ENCODE data around the gene ARHGAP22. TPM values are rescaled to one million over a fixed set of nuclear protein-coding genes. Genes with fewer than 3 reads are reported as not detected.

Gene ARHGAP22
- total RNA-seq, 1 donor from 2014 or later, result 1.2 TPM

GRCh38 chr10:48501226-48501625 lies 103.6 kb downstream of the ARHGAP22 start:
- Mint-ChIP-seq H3K4me1 (ENCODE audit: low read depth) (no peaks in the 10 kb centered on the region), H3K27me3 (ENCODE audit: insufficient read depth) (no peaks in the 10 kb centered on the region), H3K4me3 (no peak overlapping the region), H3K27ac (no peak overlapping the region), H3K9me3 (no peaks in the 10 kb centered on the region), H3K36me3 (ENCODE audit: low read depth) (no peaks in the 10 kb centered on the region)
- no peak for DNase-seq (ENCODE audit: low spot score)
- intact Hi-C loops (cut with micrococcal nuclease), result no loop called here

- H3K36me3 Mint-ChIP-seq (ENCODE audit: low read depth), result no peaks in the 10 kb centered on the region
- no peaks in the 10 kb centered on the region for H3K9me3 Mint-ChIP-seq
- intact Hi-C loops (cut with micrococcal nuclease), result no loop called here
- no peak overlapping the region for H3K4me3 Mint-ChIP-seq
- H3K27me3 Mint-ChIP-seq (ENCODE audit: insufficient read depth), result no peaks in the 10 kb centered on the region
- no peak for DNase-seq (ENCODE audit: low spot score)
- no peaks in the 10 kb centered on the region for H3K4me1 Mint-ChIP-seq (ENCODE audit: low read depth)
- no peak overlapping the region for H3K27ac Mint-ChIP-seq
Observed at GRCh38 chr10:48500771-48501170, 104.1 kb downstream of the ARHGAP22 start.

GRCh38 chr10:48498940-48499510 lies 105.8 kb downstream of the ARHGAP22 start:
- DNase-seq (ENCODE audit: low spot score), result no peak
- no peaks in the 10 kb centered on the region for H3K27me3 Mint-ChIP-seq (ENCODE audit: insufficient read depth)
- no peaks in the 10 kb centered on the region for H3K9me3 Mint-ChIP-seq
- intact Hi-C loops (cut with micrococcal nuclease), result no loop called here
- H3K4me3 Mint-ChIP-seq, result no peak overlapping the region
- H3K36me3 Mint-ChIP-seq (ENCODE audit: low read depth), result no peaks in the 10 kb centered on the region
- H3K27ac Mint-ChIP-seq, result no peak overlapping the region
- peaks cover 9% of the 10 kb centered on the region for H3K4me1 Mint-ChIP-seq (ENCODE audit: low read depth)

- Mint-ChIP-seq H3K27ac (no peak overlapping the region), H3K4me3 (no peak overlapping the region), H3K36me3 (ENCODE audit: low read depth) (no peaks in the 10 kb centered on the region), H3K27me3 (ENCODE audit: insufficient read depth) (no peaks in the 10 kb centered on the region), H3K9me3 (no peaks in the 10 kb centered on the region), H3K4me1 (ENCODE audit: low read depth) (peaks cover 9% of the 10 kb centered on the region)
- intact Hi-C loops (cut with micrococcal nuclease), result no loop called here
- DNase-seq (ENCODE audit: low spot score), result no peak
Observed at GRCh38 chr10:48497780-48498770, 106.8 kb downstream of the ARHGAP22 start.

GRCh38 chr10:48496831-48497779 lies 107.8 kb downstream of the ARHGAP22 start:
- peaks cover 9% of the 10 kb centered on the region for H3K4me1 Mint-ChIP-seq (ENCODE audit: low read depth)
- H3K27ac Mint-ChIP-seq, result no peak overlapping the region
- intact Hi-C loops (cut with micrococcal nuclease), result no loop called here
- DNase-seq (ENCODE audit: low spot score), result no peak
- no peak overlapping the region for H3K4me3 Mint-ChIP-seq
- H3K36me3 Mint-ChIP-seq (ENCODE audit: low read depth), result no peaks in the 10 kb centered on the region
- H3K27me3 Mint-ChIP-seq (ENCODE audit: insufficient read depth), result no peaks in the 10 kb centered on the region
- no peaks in the 10 kb centered on the region for H3K9me3 Mint-ChIP-seq

- Mint-ChIP-seq H3K4me3 (no peak overlapping the region), H3K9me3 (no peaks in the 10 kb centered on the region), H3K27me3 (ENCODE audit: insufficient read depth) (no peaks in the 10 kb centered on the region), H3K27ac (no peak overlapping the region), H3K4me1 (ENCODE audit: low read depth) (peaks cover 9% of the 10 kb centered on the region), H3K36me3 (ENCODE audit: low read depth) (no peaks in the 10 kb centered on the region)
- intact Hi-C loops (cut with micrococcal nuclease), result no loop called here
- DNase-seq (ENCODE audit: low spot score), result no peak
Observed at GRCh38 chr10:48496105-48496830, 108.6 kb downstream of the ARHGAP22 start.

- Mint-ChIP-seq H3K9me3 (no peaks in the 10 kb centered on the region), H3K36me3 (ENCODE audit: low read depth) (no peaks in the 10 kb centered on the region), H3K4me3 (no peak overlapping the region), H3K27me3 (ENCODE audit: insufficient read depth) (no peaks in the 10 kb centered on the region), H3K4me1 (ENCODE audit: low read depth) (peaks cover 9% of the 10 kb centered on the region), H3K27ac (no peak overlapping the region)
- DNase-seq (ENCODE audit: low spot score), result no peak
- intact Hi-C loops (cut with micrococcal nuclease), result no loop called here
Observed at GRCh38 chr10:48495282-48496045, 109.4 kb downstream of the ARHGAP22 start.

GRCh38 chr10:48494611-48495010 lies 110.3 kb downstream of the ARHGAP22 start:
- DNase-seq (ENCODE audit: low spot score), result no peak
- Mint-ChIP-seq H3K4me1 (ENCODE audit: low read depth) (peaks cover 9% of the 10 kb centered on the region), H3K36me3 (ENCODE audit: low read depth) (no peaks in the 10 kb centered on the region), H3K27me3 (ENCODE audit: insufficient read depth) (no peaks in the 10 kb centered on the region), H3K27ac (no peak overlapping the region), H3K9me3 (no peaks in the 10 kb centered on the region), H3K4me3 (no peak overlapping the region)
- intact Hi-C loops (cut with micrococcal nuclease), result no loop called here

- DNase-seq (ENCODE audit: low spot score), result no peak
- no peak overlapping the region for H3K4me3 Mint-ChIP-seq
Observed at GRCh38 chr10:48494073-48494472, 110.8 kb downstream of the ARHGAP22 start.

GRCh38 chr10:48493083-48493871 lies 111.6 kb downstream of the ARHGAP22 start:
- Mint-ChIP-seq H3K4me3 (no peak overlapping the region), H3K9me3 (no peaks in the 10 kb centered on the region), H3K4me1 (ENCODE audit: low read depth) (peaks cover 9% of the 10 kb centered on the region), H3K36me3 (ENCODE audit: low read depth) (no peaks in the 10 kb centered on the region), H3K27me3 (ENCODE audit: insufficient read depth) (no peaks in the 10 kb centered on the region), H3K27ac (no peak overlapping the region)
- intact Hi-C loops (cut with micrococcal nuclease), result no loop called here
- no peak for DNase-seq (ENCODE audit: low spot score)

More at GRCh38 chr10:48494073-48494472, 110.8 kb downstream of the ARHGAP22 start:
- Mint-ChIP-seq H3K27ac (no peak overlapping the region), H3K36me3 (ENCODE audit: low read depth) (no peaks in the 10 kb centered on the region), H3K9me3 (no peaks in the 10 kb centered on the region), H3K4me1 (ENCODE audit: low read depth) (peaks cover 9% of the 10 kb centered on the region), H3K27me3 (ENCODE audit: insufficient read depth) (no peaks in the 10 kb centered on the region)
- intact Hi-C loops (cut with micrococcal nuclease), result no loop called here

GRCh38 chr10:48492201-48492600 lies 112.7 kb downstream of the ARHGAP22 start:
- intact Hi-C loops (cut with micrococcal nuclease), result no loop called here
- no peak overlapping the region for H3K27ac Mint-ChIP-seq
- DNase-seq (ENCODE audit: low spot score), result no peak
- H3K4me3 Mint-ChIP-seq, result no peak overlapping the region
- no peaks in the 10 kb centered on the region for H3K9me3 Mint-ChIP-seq
- no peaks in the 10 kb centered on the region for H3K36me3 Mint-ChIP-seq (ENCODE audit: low read depth)
- peaks cover 9% of the 10 kb centered on the region for H3K4me1 Mint-ChIP-seq (ENCODE audit: low read depth)
- no peaks in the 10 kb centered on the region for H3K27me3 Mint-ChIP-seq (ENCODE audit: insufficient read depth)
